ENCODE results near the gene IL27RA. TPM values are rescaled to one million over a fixed set of nuclear protein-coding genes. Genes with fewer than 3 reads are reported as not detected.
A peak's percentile ranks its signal among the peaks of the same experiment; 100 is the strongest.

IL27RA gene
- total RNA-seq, 1 experiment from 2014 or later, result 7.0 TPM

GRCh38 chr19:14059652-14060155, 28.1 kb downstream of the IL27RA start:
- no peak for DNase-seq
- no peaks in the 10 kb centered on the region for H3K4me1 Mint-ChIP-seq (ENCODE audit: low read depth, unreplicated experiment)
- no peaks in the 10 kb centered on the region for H3K9me3 Mint-ChIP-seq (ENCODE audit: low read depth, unreplicated experiment)
- no peak overlapping the region for H3K4me3 Mint-ChIP-seq (ENCODE audit: low read depth, unreplicated experiment)
- intact Hi-C loops (cut with micrococcal nuclease; ENCODE audit: unreplicated experiment), result no loop called here
- H3K27me3 Mint-ChIP-seq (ENCODE audit: unreplicated experiment), result no peaks in the 10 kb centered on the region
- BruUV-seq (replicated peaks), result no TSS peak
- H3K27ac Mint-ChIP-seq (ENCODE audit: unreplicated experiment), result no peak overlapping the region
- peaks cover 23% of the 10 kb centered on the region for H3K36me3 Mint-ChIP-seq (ENCODE audit: insufficient read depth, unreplicated experiment)
- no peak for TF ChIP-seq CTCF (IDR thresholded peaks at IDR 0.05; ENCODE audit: unreplicated experiment)
- CTCF ChIA-PET, result interaction anchor here (0.9 to 1.0 kb wide), 2 partner anchors 13 to 128 kb away, joined by 3 to 7 read pairs; no protein-coding TSS in a partner anchor

- Mint-ChIP-seq H3K4me3 (ENCODE audit: low read depth, unreplicated experiment) (peak overlapping the region; percentile 67), H3K27me3 (ENCODE audit: unreplicated experiment) (no peaks in the 10 kb centered on the region), H3K27ac (ENCODE audit: unreplicated experiment) (peak overlapping the region; percentile 3), H3K4me1 (ENCODE audit: low read depth, unreplicated experiment) (no peaks in the 10 kb centered on the region), H3K36me3 (ENCODE audit: insufficient read depth, unreplicated experiment) (peaks cover 17% of the 10 kb centered on the region), H3K9me3 (ENCODE audit: low read depth, unreplicated experiment) (no peaks in the 10 kb centered on the region)
- TF ChIP-seq CTCF (IDR thresholded peaks at IDR 0.05; ENCODE audit: unreplicated experiment), result no peak
- CTCF ChIA-PET, result no interaction called here
- TSS peak; percentile 78 for BruUV-seq (replicated peaks)
- DNase-seq, result peak; percentile 20
- intact Hi-C loops (cut with micrococcal nuclease; ENCODE audit: unreplicated experiment), result no loop called here
Observed at GRCh38 chr19:14061081-14061749, 29.7 kb downstream of the IL27RA start.

- DNase-seq, result peak; percentile 80
Observed at GRCh38 chr19:14061751-14062557, 30.4 kb downstream of the IL27RA start, which contains the start of gene PALM3. Gene PALM3, minus strand, starts transcription at chr19:14062076. Its CDS starts 96 bp downstream, at chr19:14061980.

GRCh38 chr19:14062558-14062855, 30.9 kb downstream of the IL27RA start:
- no peak for DNase-seq
- intact Hi-C loops (cut with micrococcal nuclease; ENCODE audit: unreplicated experiment), result no loop called here
- BruUV-seq (replicated peaks), result no TSS peak
- no peaks in the 10 kb centered on the region for H3K27me3 Mint-ChIP-seq (ENCODE audit: unreplicated experiment)
- no peak for TF ChIP-seq CTCF (IDR thresholded peaks at IDR 0.05; ENCODE audit: unreplicated experiment)
- no peaks in the 10 kb centered on the region for H3K4me1 Mint-ChIP-seq (ENCODE audit: low read depth, unreplicated experiment)
- no peaks in the 10 kb centered on the region for H3K9me3 Mint-ChIP-seq (ENCODE audit: low read depth, unreplicated experiment)
- H3K27ac Mint-ChIP-seq (ENCODE audit: unreplicated experiment), result no peak overlapping the region
- peak overlapping the region; percentile 67 for H3K4me3 Mint-ChIP-seq (ENCODE audit: low read depth, unreplicated experiment)
- peaks cover 17% of the 10 kb centered on the region for H3K36me3 Mint-ChIP-seq (ENCODE audit: insufficient read depth, unreplicated experiment)
- CTCF ChIA-PET, result no interaction called here

More at GRCh38 chr19:14061751-14062557, 30.4 kb downstream of the IL27RA start, which contains the start of gene PALM3:
- peak within 1 kb of the TSS; percentile 67 for H3K4me3 Mint-ChIP-seq (ENCODE audit: low read depth, unreplicated experiment)
- H3K27me3 Mint-ChIP-seq (ENCODE audit: unreplicated experiment), result no peaks in the 10 kb centered on the region
- H3K9me3 Mint-ChIP-seq (ENCODE audit: low read depth, unreplicated experiment), result no peaks in the 10 kb centered on the region
- intact Hi-C loops (cut with micrococcal nuclease; ENCODE audit: unreplicated experiment), result no loop called here
- H3K36me3 Mint-ChIP-seq (ENCODE audit: insufficient read depth, unreplicated experiment), result peaks cover 17% of the 10 kb centered on the region
- no peaks in the 10 kb centered on the region for H3K4me1 Mint-ChIP-seq (ENCODE audit: low read depth, unreplicated experiment)
- no peak for TF ChIP-seq CTCF (IDR thresholded peaks at IDR 0.05; ENCODE audit: unreplicated experiment)
- CTCF ChIA-PET, result no interaction called here
- BruUV-seq (replicated peaks), result no TSS peak
- H3K27ac Mint-ChIP-seq (ENCODE audit: unreplicated experiment), result peak within 1 kb of the TSS; percentile 3

All from Calu3 (cell line).